ENCODE data around the gene TMEM238.
A peak's percentile ranks its signal among the peaks of the same experiment; 100 is the strongest.
"Not testable (repeated sequence)": the region's sequence is repeated elsewhere in the genome, so short reads cannot be mapped to it uniquely, and the experiment has no call there.

The TMEM238 gene

GRCh38 chr19:55339889-55340783, 44.0 kb downstream of the TMEM238 start:
- no peak for TF ChIP-seq CTCF (IDR thresholded peaks at IDR 0.05; ENCODE audit: low read depth, low read length)
- peak overlapping the region; percentile 75 for H3K4me3 ChIP-seq (ENCODE audit: low read depth, low read length)

DNA sequence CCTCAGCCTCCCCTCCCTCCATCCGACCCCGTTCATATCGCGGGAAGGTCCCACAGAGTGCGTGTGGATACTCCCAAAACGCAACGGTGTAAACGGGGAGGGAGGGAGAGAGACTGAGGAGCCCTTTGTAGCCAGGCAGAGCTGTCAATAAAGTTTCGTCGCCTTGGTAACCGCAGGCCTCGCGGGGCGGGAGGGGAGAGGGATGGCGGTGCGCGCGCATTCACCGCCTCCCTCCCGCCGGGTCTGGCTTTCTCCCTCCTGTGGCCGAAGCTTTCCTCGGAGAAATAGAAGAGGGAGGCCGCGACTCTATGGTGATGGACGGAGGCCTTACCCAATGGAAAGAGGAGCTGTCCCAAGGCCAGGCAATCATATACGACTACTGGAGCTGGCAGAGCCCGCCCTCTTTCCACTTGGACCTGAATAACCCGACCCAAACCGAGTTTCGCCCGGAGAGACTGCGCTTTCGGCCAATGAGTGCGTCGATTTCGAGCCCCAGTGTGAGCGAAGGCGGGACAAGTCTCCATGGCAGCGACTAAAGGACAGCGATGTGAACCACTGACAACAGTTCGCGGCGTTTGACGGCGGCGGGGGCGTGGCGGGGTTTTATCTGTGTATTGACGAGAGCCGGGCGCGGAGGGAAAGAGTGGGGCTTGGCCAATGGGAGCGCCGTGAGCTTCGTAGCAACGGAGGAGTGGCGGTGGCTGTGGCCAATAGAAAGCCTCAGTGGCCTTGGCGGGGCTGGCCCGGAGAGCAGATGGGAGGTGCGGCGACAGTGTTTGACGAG, 44.8 kb downstream of the TMEM238 start, which contains the start of gene KMT5C:
TSS of gene KMT5C (plus strand) at position 772 of the 784 bp plus-strand sequence. CDS start 2,061 bp downstream, outside the sequence.
- H3K4me3 ChIP-seq (ENCODE audit: low read depth, low read length): peak within 1 kb of the TSS; percentile 75
- 0 out of 2 replicates have a peak, but pooled peaks have one; percentile 3 for TF ChIP-seq CTCF (IDR thresholded peaks at IDR 0.05; ENCODE audit: low read depth, low read length)

DNA sequence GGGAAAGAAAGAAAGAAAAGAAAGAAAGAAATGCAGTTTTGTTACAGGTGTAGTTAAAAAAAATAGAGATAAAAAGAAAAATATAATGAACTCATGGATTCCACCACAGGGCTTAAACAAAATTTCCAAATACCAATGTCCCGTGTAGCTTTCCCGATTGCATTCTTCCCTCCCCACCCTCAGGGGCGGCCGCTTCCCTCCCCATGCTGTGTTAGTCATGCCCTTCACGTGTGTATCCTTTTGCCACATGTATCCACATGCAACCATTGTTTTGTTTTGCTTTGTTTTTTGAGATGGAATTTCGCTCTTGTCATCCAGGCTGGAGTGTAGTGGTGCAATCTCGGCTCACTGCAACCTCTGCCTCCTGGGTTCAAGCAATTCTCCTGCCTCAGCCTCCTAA, 48.0 kb downstream of the TMEM238 start:
- TF ChIP-seq CTCF (IDR thresholded peaks at IDR 0.05; ENCODE audit: low read depth, low read length): no peak
- H3K4me3 ChIP-seq (ENCODE audit: low read depth, low read length): no peak overlapping the region

- no peak overlapping the region for H3K4me3 ChIP-seq (ENCODE audit: low read depth, low read length)
- TF ChIP-seq CTCF (IDR thresholded peaks at IDR 0.05; ENCODE audit: low read depth, low read length): no peak
These were observed 50.2 kb downstream of the TMEM238 start for GRCh38 chr19:55333870-55334269.

DNA sequence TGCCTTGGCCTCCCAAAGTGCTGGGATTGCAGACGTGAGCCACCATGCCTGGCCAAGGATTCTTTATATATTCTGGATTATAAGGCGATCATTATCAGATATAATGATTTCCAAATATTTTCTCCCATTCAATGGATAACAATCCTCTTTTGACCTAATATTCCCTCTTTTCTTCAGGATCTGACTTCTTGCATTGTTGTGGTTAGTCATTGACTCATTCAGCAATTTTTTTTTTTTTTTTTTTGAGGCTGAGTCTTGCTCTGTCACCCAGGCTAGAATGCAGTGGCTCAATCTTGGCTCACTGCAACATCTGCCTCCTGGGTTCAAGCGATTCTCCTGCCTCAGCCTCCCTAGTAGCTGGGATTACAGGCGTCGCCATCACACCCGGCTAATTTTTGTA, 54.3 kb downstream of the TMEM238 start:
- not testable (repeated sequence) for H3K4me3 ChIP-seq (ENCODE audit: low read depth, low read length)

All from WI38 (cell line).